ENCODE measurements around the gene AVEN.

DNA sequence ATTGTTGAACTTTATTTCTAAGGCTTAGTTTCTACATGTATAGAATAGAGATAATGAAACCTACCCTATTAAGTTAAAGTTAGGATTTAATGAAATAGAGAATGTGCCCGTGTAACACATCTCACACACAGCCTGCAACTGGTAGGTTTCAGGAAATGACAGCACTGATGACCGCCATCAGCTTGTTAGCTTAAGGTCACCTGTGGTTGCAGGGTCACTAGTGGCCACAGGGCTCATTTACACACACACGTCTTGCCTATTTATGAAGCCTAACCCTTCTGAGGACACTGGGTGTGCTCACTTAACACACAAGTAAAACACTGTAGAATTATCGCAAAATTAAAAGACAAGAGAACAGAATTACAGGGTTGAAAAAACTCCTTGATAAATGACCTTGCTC is 50.6 kb downstream of the AVEN start:
- TF ChIP-seq MYBL2 (IDR thresholded peaks at IDR 0.05; ENCODE audit: low read depth) (no peak), MYBL2 (CRISPR knock-in tag; IDR thresholded peaks at IDR 0.05; ENCODE audit: borderline replicate concordance) (no peak), YY1 (IDR thresholded peaks at IDR 0.05; ENCODE audit: borderline replicate concordance in 1 of 3, control insufficient read depth in 1 of 3, extremely low read depth in 1 of 3, insufficient read depth in 3 of 3, insufficient read length in 1 of 3, insufficient replicate concordance in 2 of 3, low read depth in 1 of 3, low read length in 2 of 3) (no peak), ZBTB7A (IDR thresholded peaks at IDR 0.05; ENCODE audit: borderline replicate concordance, control insufficient read depth, low read depth, low read length) (no peak), ZNF124 (CRISPR knock-in tag; IDR thresholded peaks at IDR 0.05) (no peak), TEAD4 (IDR thresholded peaks at IDR 0.05; ENCODE audit: low read length) (no peak), TEAD4 (CRISPR knock-in tag; IDR thresholded peaks at IDR 0.05; ENCODE audit: borderline replicate concordance) (no peak), TEAD2 (tag; IDR thresholded peaks at IDR 0.05) (no peak)
- TF ChIP-seq, protein P1, sequence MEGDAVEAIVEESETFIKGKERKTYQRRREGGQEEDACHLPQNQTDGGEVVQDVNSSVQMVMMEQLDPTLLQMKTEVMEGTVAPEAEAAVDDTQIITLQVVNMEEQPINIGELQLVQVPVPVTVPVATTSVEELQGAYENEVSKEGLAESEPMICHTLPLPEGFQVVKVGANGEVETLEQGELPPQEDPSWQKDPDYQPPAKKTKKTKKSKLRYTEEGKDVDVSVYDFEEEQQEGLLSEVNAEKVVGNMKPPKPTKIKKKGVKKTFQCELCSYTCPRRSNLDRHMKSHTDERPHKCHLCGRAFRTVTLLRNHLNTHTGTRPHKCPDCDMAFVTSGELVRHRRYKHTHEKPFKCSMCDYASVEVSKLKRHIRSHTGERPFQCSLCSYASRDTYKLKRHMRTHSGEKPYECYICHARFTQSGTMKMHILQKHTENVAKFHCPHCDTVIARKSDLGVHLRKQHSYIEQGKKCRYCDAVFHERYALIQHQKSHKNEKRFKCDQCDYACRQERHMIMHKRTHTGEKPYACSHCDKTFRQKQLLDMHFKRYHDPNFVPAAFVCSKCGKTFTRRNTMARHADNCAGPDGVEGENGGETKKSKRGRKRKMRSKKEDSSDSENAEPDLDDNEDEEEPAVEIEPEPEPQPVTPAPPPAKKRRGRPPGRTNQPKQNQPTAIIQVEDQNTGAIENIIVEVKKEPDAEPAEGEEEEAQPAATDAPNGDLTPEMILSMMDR (IDR thresholded peaks at IDR 0.05 in 2 of 3, conservative IDR thresholded peaks at IDR 0.05 in 1 of 3; ENCODE audit: insufficient read depth in 2 of 3, low read depth in 1 of 3, low read length in 3 of 3) = no peak
- TF ChIP-seq, protein P2, sequence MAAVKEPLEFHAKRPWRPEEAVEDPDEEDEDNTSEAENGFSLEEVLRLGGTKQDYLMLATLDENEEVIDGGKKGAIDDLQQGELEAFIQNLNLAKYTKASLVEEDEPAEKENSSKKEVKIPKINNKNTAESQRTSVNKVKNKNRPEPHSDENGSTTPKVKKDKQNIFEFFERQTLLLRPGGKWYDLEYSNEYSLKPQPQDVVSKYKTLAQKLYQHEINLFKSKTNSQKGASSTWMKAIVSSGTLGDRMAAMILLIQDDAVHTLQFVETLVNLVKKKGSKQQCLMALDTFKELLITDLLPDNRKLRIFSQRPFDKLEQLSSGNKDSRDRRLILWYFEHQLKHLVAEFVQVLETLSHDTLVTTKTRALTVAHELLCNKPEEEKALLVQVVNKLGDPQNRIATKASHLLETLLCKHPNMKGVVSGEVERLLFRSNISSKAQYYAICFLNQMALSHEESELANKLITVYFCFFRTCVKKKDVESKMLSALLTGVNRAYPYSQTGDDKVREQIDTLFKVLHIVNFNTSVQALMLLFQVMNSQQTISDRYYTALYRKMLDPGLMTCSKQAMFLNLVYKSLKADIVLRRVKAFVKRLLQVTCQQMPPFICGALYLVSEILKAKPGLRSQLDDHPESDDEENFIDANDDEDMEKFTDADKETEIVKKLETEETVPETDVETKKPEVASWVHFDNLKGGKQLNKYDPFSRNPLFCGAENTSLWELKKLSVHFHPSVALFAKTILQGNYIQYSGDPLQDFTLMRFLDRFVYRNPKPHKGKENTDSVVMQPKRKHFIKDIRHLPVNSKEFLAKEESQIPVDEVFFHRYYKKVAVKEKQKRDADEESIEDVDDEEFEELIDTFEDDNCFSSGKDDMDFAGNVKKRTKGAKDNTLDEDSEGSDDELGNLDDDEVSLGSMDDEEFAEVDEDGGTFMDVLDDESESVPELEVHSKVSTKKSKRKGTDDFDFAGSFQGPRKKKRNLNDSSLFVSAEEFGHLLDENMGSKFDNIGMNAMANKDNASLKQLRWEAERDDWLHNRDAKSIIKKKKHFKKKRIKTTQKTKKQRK (IDR thresholded peaks at IDR 0.05; ENCODE audit: borderline replicate concordance, low read depth, low read length) = no peak
- TF ChIP-seq, protein P3, sequence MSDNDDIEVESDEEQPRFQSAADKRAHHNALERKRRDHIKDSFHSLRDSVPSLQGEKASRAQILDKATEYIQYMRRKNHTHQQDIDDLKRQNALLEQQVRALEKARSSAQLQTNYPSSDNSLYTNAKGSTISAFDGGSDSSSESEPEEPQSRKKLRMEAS (CRISPR knock-in tag; IDR thresholded peaks at IDR 0.05) = no peak
